GM19023 (cell line): ENCODE results near the gene GFOD1.

Source experiments
- ATAC-seq: cut with Tn5 transposase; IDR thresholded peaks from one replicate; pipeline ENCODE4 v1.9.1; 2021; ENCODE audit warnings: mild to moderate bottlenecking, moderate library complexity; ENCODE audit not compliant: unreplicated experiment

The GFOD1 gene

DNA sequence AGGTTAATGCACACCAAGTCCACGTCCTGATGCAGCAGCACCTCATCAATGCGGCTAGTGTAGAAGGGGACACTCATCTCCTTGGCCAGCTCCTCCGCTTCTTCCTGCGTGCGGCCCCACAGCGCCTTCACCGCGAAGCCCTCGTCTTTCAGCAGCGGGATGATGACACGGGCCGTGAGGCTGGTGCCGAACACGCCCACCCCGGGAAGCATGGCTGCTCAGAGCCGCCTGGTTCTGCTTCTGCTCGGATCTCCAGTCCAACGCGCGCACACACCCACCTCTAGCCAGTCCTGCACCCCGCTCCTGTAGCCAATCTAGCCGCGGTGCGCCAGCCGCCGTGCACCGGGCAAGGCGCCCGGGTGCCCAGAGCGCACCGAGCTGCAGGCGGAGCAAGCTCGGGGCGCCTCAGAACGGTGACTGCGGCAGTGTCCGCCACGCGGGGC lies 700 bp downstream of the GFOD1 start:
- peak; percentile 30 for ATAC-seq

DNA sequence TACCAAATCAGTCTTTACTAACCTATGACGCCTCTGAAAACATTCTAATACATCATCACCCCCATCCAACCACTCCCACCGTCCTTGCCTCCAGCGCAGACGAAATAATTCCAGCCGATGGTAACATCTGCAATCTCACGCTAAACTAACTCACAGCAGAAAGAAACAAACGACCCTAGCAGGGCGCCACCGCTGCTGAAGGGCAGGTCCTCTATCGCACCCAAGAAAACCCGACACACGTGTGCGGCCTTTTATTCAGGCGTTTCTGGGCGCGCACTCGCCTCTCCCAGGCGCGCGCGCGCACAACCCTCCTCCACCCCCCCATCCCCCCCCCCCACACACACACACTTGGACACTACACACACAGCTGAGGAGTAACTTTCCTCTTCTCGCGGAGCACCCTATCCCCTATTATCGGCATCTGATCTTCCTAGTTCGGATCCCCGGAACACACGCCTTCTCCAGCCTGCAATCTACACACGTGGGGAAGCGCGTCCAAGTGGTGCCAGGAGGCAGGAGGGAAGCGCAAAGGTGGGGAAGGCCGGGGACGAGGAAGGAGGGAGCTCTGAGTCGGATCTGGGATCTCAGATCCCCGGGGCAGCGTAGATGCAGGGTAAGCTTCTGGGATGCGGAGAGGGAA lies 1.4 kb downstream of the GFOD1 start:
- no peak for ATAC-seq

DNA sequence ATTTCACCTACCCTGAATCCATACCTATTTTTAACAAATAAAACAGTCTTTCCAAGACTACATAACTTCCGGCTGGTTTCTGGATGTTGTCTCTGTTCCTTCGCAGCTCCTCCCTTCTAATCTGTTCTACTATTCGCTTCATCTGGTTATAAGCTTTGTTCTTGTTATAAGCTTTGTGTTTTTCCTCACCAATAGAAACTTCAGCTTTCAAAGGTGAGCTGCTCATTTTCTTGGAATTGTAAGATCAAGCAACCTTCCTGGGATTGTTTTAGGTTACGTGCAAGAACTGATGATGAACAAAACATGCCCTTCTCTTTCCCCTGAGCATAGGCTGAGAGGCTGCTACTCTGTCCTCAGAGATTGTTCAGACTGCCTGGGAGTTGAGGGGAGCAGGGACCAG lies 2.1 kb downstream of the GFOD1 start:
- no peak for ATAC-seq

DNA sequence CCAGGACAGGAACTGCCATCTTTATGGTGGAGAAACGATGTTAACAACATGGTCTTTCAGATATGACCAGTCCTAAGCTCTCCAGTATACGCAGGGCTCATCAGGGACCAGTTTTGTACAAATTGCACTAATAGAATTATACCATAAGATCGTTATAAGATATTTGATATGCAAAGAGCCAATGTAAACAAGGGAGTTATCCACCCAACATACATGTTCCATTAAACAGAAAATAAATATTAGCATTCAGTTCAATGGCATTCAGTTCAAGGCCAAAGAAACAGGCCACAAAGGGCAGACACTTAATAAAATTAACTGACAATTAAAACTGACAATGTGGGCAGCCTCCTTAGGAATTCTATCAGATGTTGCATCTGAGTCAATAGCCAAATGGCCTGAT lies 2.6 kb downstream of the GFOD1 start:
- ATAC-seq = no peak

DNA sequence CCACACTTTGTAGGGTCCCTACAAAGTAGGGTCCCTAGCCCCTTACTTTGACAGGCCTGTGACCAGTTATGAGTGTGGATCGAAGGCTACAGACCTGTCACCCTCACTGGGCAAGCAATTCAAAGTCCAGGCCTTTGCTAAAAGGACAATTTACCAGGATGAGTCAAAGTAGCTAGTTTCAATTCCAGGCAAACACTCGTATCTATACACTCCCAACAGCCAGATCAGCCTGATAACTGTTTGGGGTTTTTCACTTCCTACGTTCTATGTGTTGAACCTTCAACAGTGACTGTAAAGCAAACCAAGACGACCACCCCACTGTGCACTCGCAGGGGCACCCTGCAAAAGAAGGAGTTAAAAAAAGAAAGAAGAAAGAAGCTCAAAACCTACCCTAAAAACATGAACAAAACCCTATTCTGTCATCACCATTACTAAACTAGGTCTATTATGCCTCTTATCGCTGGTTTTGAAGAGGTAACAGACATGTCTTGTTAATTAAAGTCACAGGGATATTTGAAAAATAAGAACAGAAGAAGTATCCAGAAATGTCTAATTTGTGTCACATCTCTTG lies 3.2 kb downstream of the GFOD1 start:
- no peak for ATAC-seq

DNA sequence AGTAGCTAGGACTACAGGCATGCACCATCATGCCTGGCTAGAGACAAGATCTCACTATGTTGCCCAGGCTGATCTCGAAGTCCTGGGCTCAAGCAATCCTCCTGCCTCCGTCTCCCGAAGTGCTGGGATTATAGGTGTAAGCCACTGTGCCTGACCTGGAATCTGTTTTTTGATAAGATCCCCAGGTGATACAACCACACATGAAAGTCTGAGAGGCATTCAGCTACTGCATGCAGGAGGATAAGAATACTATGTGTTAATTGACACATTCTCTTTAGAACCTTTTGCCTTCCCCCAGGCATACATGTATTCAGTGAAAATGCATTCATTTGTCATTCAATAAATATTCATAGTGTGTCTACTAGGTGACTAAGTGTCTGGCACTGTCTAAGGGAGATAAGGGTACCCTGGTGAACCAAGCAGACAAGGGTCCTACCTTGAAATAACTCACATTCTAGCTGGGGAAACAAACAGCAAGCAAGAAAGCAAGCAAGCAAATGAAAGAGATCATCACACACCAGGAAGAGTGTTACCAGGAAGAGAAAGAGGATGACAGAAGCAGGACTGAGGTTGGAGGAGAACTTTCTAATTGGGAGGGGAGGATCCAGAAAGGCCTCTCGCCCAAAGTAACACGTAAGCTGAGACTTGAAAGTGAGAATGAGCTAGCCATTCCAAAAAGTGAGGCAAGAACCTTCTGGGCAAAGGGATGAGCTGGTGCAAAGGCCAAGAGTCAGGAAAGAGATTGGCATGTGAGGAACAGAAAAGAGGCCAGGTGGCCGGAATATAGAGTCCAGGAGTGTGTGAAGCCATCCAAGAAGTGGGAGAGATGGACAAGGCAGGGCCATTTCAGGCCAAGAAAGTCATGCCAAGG lies 6.5 kb downstream of the GFOD1 start:
- no peak for ATAC-seq

DNA sequence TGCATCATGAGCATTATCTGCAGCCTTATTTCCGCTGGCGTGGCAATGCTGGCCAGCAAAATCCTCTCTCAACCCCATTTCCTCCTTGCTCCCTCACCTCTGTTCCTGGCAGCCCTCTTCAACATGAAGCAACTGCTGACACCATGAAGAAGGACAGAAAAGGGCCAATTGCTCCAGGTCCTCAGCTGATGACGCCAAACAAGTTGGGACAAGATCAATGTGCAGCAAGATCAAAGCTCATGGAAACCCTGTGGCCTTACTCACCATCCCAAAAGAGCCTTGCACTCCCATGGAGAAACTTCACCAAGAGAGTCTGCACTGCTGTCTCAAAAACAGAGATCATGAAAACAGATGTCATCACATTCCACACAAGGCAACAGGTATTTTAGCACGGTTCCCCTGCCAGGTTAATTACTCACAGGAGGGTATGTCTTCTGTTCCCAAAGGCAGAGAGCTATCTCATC lies 7.4 kb downstream of the GFOD1 start:
- ATAC-seq = no peak

DNA sequence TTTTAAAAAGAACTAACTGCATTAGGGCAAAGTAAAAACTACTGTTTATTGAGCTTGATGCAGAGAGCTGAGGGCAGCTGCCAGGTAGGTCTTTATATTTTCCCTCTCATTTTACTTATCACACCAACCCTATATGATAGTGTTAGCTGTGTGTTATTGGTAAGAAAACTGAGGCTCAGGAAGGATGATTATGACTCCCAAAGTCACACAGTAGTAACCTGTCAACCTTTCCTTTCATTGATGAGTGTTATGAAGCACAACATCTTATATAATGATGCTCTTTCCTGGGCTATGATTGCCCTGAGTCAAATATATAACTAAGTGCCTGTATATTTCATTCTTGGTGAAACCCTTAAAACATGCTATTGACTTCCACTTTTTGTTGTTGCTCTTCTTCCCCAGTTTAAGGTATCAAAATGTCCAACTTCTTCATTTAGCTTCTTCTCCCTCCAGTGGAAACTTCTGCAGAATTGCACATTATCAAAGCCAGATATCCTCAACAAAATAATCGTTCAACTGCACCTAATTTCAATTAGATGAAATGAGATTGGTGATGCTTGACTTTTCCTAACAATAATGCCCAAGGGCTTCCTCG lies 8.1 kb downstream of the GFOD1 start:
- no peak for ATAC-seq

DNA sequence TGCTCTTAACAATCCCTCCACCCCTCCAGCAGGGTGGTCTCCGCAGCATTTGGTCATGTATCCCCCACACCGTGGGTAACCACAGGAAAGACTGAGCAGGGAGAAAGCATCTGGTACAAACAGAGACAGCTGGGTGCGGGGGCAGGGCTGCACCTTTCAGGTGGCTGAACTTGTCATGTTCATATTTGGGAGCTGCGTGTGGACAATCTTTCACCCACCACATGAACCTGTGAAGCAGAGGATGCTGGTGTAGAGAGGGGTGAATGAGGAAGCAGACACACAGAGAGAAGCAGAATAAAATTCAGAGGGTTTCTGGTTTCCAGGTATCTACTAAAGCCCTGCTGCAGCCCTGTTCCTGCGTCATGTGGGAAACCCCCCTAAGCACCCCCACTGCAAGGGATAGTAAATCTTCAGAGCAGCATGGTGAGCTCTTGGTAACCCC lies 8.9 kb downstream of the GFOD1 start:
- no peak for ATAC-seq

DNA sequence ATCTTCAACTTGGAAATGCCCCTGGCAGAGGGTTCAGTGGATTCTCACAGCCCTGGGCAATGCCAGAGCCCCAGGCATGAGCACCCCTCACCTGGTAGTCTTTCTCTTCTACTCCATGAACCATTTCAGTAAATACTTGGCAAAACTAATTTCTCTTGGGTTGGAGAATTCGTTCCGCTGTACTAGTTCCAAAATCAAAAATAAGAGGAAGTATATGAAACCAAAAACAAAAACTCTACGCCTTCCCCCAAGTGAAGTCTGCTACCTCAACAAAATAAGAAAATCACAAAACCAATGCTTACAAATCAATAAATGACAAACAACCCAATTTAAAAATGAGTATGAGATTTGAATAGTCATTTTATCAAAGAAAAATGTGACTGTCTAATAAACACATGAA lies 12.6 kb downstream of the GFOD1 start:
- ATAC-seq = no peak

DNA sequence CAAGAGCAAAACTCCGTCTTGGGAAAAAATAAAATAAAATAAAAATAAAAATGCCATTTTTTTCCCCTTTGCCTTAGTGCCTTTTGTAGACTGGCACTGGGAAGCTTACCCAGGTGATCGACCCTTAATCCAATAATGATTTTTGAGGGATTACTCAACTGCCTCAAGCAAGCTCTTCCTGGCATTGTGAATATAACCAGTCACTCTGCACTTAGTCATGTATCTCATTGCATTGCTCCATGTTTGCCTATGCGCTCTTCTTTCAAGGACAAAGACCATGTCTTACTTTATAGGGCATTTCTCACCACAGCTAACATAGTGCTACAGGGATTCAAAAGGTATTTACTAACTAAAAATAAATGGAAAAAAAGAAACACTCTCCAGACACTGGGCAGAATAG lies 13.0 kb downstream of the GFOD1 start:
- no peak for ATAC-seq

DNA sequence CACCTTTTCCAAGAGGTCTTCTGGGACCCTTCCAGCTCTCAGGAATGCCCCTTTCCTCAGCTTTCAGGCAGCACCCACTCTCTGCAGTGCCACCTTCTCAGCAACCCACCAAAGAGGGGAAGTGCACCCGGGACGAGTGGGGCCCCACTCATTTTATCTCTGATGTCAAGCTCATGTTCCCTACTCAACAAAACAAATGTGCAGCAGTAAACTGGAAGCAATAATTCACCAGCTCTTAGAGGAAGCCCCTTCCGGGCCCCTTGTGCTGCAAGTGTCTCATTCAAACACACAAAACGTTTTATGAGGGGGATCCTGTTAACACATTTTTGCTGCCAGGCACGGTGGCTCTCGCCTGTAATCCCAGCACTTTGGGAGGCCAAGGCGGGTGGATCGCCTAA lies 13.6 kb downstream of the GFOD1 start:
- no peak for ATAC-seq

DNA sequence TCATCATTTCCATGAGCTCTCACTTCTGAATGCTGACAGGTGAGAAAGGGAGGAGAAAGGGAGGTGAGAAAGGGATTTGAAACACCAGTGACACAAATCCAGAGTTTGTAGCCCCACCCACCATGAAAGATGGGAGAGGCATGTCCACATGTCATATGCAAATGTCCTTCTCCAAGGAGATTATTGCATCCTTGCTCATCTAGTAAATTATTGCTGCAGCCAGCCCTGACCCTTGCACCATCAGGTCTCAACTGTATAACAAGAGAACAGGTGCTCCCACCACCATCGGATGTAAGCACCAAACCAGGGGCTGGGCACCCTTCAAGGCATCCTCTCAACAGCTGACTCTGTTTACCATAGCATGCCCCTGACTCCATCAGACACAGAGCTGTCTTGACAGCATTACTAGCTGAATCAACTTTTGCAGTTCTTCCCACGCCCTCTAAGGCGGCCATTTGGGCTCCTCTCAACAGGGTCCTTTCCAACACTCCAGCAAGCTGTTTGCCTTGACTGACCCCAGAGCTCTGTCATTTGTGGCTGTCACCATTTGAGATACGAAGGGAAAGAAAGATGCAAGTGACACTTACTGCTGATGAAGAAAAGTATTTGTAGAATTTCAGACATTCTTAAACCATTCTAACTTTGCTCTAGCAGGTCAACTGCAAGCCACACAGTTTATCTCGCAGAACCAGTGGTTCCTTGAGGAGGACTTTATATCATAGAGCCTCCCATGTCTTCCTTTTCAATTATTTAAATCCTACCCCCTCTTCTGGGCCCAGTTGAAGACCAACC lies 14.2 kb downstream of the GFOD1 start:
- ATAC-seq = no peak

DNA sequence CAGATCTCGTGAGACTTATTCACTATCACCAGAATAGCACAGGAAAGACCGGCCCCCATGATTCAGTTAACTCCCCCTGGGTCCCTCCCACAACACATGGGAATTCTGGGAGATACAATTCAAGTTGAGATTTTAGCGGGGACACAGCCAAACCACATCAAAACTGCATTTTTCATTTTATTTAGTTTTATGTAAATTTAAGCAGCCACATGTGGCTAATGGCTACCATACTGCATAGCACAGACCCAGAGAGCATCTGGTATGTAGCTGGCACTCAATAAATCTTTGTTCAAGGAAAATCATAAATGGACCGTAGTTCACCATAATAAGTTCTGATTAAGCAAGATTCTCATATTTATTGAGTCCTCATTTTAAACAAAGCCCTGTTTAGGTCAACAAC lies 15.3 kb downstream of the GFOD1 start:
- no peak for ATAC-seq

DNA sequence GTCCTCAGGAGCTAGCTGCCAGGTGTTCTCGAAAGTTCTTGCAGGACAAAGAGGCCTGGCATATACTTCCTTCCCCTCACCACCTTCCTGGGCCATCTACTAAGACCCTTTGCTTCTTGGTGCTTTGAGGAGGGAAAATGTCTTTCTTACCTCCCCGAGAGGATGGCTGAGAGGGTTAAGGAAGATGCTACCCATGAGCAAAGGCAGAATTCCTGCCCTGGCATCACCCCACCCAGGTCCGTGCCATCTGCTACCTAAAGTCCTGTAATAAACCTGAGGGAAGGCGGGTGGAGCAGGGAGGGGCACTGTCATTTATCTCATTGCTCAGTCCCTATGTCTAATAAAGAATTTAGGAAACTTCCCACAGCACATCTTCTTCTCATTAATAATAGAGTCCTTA lies 16.2 kb downstream of the GFOD1 start:
- ATAC-seq = no peak

DNA sequence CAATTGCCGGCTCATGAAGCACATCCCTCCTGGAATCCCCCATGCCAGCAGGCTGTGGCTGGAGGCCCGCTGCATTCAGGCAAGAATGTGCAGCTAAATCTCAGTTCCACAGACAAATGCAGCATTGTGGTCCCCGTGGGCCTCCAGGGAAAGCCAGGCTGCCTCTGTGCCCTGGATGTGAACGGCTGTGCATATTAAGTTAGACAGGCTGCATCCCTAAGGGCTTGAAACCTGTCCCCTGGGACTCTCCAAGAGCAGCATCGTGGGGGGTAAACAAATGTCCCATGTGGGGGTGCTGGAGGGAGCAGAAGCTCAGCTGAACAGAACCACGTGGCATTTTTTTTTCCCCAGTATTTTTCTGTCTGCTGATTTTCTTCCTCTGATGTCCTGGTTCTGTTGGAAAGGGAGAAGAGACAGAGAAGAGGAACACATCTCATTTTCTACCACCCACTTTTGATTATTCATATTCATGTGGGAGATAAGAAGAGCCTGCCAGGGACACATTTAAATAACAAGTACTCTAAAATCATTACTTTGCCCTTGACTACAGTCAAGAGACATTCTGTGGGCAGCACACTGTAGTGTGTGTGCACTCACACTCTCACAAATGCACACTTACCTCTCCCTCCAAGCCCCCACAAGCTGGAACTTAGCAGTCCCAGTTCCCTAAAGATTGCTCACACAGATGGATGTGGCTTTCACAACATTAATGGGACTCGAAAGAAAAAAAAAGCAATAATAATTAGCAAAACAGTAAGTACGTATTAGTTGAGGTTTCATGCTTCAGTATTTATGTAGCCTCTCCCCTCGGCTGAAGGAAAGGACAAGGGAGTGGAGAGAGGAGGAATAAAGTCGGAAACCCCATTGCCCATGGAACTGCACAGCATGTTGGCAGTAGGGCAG lies 16.9 kb downstream of the GFOD1 start:
- ATAC-seq = no peak

DNA sequence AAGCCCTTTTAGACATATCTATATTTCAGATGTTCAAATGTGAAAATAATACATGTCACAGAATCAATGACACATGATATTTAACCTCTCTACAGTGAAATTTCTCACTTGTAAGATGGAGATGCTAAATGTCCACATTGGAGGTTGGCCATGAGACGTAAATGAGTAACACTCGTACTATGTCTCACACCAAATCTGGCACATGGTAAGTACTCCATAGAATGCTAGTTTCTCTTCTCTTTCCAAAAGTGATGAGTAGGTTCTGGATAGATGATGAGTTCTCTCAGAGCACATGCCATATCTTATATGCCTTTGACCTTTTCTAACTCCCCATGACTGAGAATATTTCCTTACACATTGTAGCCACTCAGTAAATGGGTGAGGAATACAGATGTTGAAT lies 17.7 kb downstream of the GFOD1 start:
- ATAC-seq = no peak

DNA sequence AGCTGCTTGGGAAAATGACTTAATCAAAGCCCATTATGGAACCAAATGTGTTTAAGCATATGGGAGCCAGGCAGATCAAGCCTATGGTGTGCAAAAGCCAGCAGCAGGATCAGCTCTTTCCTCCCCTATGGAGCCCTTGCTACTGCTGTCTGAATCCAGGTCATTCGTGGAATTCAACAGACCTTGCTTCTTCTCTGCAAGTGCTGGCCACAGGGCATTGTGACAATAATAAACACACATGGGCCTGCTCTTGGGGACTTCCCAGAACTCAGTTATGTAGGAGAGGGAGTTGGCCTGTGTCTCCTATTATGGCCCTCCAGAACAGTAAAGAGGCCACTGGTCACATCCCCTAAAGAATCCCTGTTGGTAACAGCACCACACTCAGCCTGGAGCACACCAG lies 18.6 kb downstream of the GFOD1 start:
- no peak for ATAC-seq

DNA sequence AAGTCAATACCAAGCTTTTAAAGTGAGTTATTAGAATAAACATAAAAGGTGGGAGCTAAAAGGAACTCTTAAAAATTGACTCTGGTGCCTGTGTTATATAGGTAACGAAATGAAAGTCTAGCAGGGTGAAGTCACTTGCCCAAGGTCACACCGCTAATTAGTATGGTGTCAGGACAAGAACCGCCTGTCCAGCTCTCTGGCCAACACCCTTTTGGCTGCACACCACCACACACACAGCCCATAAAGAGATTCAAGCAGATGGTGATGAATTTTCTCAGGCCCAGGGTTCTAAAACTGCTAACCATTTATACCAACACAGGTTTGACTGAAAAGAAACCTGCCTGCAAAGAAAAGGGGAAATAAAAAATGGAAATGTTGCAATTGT lies 20.2 kb downstream of the GFOD1 start:
- ATAC-seq = no peak
